Trophoblast cell (in vitro differentiated cells and primary cell): ENCODE measurements around the gene LCOR.

ENCODE experiments used
- DNase-seq, 2 donors: peaks; one replicate each; pipeline ENCODE4 v3.0.0-alpha.2; 2016
- H2AFZ ChIP-seq: 2 replicates; pipeline ENCODE4 v1.6.1; 2013; ENCODE audit warnings: low read length, moderate library complexity, mild to moderate bottlenecking; ENCODE audit not compliant: insufficient read depth, poor library complexity
- H2AK5ac ChIP-seq: 2 replicates; pipeline ENCODE4 v1.6.1; 2013; ENCODE audit warnings: mild to moderate bottlenecking, low read length
- H2BK120ac ChIP-seq: 2 replicates; pipeline ENCODE4 v1.6.1; 2013; ENCODE audit warnings: low read length, mild to moderate bottlenecking, moderate library complexity; ENCODE audit not compliant: insufficient read depth, poor library complexity
- H2BK12ac ChIP-seq: 2 replicates; pipeline ENCODE4 v1.6.1; 2013; ENCODE audit warnings: mild to moderate bottlenecking, low read length, moderate library complexity
- H2BK5ac ChIP-seq: 2 replicates; pipeline ENCODE4 v1.6.1; 2013; ENCODE audit warnings: low read length, low read depth, moderate library complexity, mild to moderate bottlenecking; ENCODE audit not compliant: poor library complexity
- H3K14ac ChIP-seq: 2 replicates; pipeline ENCODE4 v1.6.1; 2013; ENCODE audit warnings: mild to moderate bottlenecking, low read length
- H3K18ac ChIP-seq: 2 replicates; pipeline ENCODE4 v1.6.1; 2013; ENCODE audit warnings: mild to moderate bottlenecking, low read length
- H3K23ac ChIP-seq: 2 replicates; pipeline ENCODE4 v1.6.1; 2013; ENCODE audit warnings: low read length
- H3K27ac ChIP-seq: 2 replicates; pipeline ENCODE4 v1.5.1; 2013; ENCODE audit warnings: low read depth, mild to moderate bottlenecking, inconsistent platforms, low read length, moderate library complexity
- H3K27me3 ChIP-seq: 2 replicates; pipeline ENCODE4 v1.6.1; 2013; ENCODE audit warnings: inconsistent platforms, mild to moderate bottlenecking, low read length, moderate library complexity; ENCODE audit not compliant: insufficient read depth
- H3K36me3 ChIP-seq, 2 experiments: 1 replicate in 1 of 2; 2 replicates in 1 of 2; pipeline ENCODE4 v1.6.1; 2013; ENCODE audit warnings: low read length in 2 of 2, mild to moderate bottlenecking in 2 of 2, moderate library complexity in 1 of 2; ENCODE audit not compliant: insufficient read depth in 2 of 2, control insufficient read depth in 1 of 2
- H3K4ac ChIP-seq: 2 replicates; pipeline ENCODE4 v1.6.1; 2013; ENCODE audit warnings: low read depth, mild to moderate bottlenecking, low read length, moderate library complexity
- H3K4me1 ChIP-seq, 2 experiments: 1 replicate in 1 of 2; 2 replicates in 1 of 2; pipeline ENCODE4 v1.6.1; 2013; ENCODE audit warnings: low read length in 2 of 2, mild to moderate bottlenecking in 2 of 2, moderate library complexity in 1 of 2; ENCODE audit not compliant: insufficient read depth in 2 of 2, control insufficient read depth in 1 of 2
- H3K4me2 ChIP-seq: 2 replicates; pipeline ENCODE4 v1.6.1; 2013; ENCODE audit warnings: inconsistent platforms, mild to moderate bottlenecking, low read length, moderate library complexity
- H3K4me3 ChIP-seq: 2 replicates; pipeline ENCODE4 v1.5.1; 2013; ENCODE audit warnings: mild to moderate bottlenecking, low read depth, low read length, inconsistent platforms
- H3K79me1 ChIP-seq: one replicate; pipeline ENCODE4 v1.6.1; 2013; ENCODE audit warnings: low read length
- H3K79me2 ChIP-seq: 2 replicates; pipeline ENCODE4 v1.6.1; 2013; ENCODE audit warnings: low read length, mild to moderate bottlenecking; ENCODE audit not compliant: control insufficient read depth, insufficient read depth, poor library complexity
- H3K9ac ChIP-seq: 2 replicates; pipeline ENCODE4 v1.6.1; 2013; ENCODE audit warnings: mild to moderate bottlenecking, low read length
- H3K9me3 ChIP-seq: 2 replicates; pipeline ENCODE4 v1.6.1; 2013; ENCODE audit warnings: low read depth, mild to moderate bottlenecking, control low read depth, inconsistent platforms, low read length; ENCODE audit not compliant: insufficient read depth
- H4K12ac ChIP-seq: 2 replicates; pipeline ENCODE4 v1.6.1; 2013; ENCODE audit warnings: low read depth, mild to moderate bottlenecking, low read length, moderate library complexity
- H4K8ac ChIP-seq: 2 replicates; pipeline ENCODE4 v1.6.1; 2013; ENCODE audit warnings: low read depth, mild to moderate bottlenecking, low read length, moderate library complexity
- H4K91ac ChIP-seq: one replicate; pipeline ENCODE4 v1.6.1; 2013; ENCODE audit warnings: low read depth, mild to moderate bottlenecking, low read length, moderate library complexity
- WGBS: extraction: QIAGEN DNeasy Blood & Tissue Kit; methylation state at CpG from one replicate; pipeline ENCODE4 v1.1.7; 2013; ENCODE audit warnings: missing lambda C conversion rate; ENCODE audit not compliant: insufficient read length, insufficient coverage; ENCODE audit errors: extremely low coverage; 5-methylcytosine and 5-hydroxymethylcytosine counted together

LCOR gene

GRCh38 chr10:96833220-96834001 is 1.3 kb downstream of the LCOR start:
- H3K4me3 ChIP-seq, result peak overlapping the region; percentile 100
- H4K8ac ChIP-seq, result peak overlapping the region; percentile 32
- H2BK120ac ChIP-seq, result peak overlapping the region; percentile 0
- H3K18ac ChIP-seq, result peak overlapping the region; percentile 55
- H4K12ac ChIP-seq, result no peak overlapping the region
- peak overlapping the region; percentile 98 for H3K27ac ChIP-seq
- H2AFZ ChIP-seq, result peak overlapping the region; percentile 61
- no peak overlapping the region for H2BK12ac ChIP-seq
- peak overlapping the region; percentile 93 for H4K91ac ChIP-seq
- peak overlapping the region; percentile 33 for H3K14ac ChIP-seq
- H3K36me3 ChIP-seq, result no peaks in the 10 kb centered on the region
- H3K23ac ChIP-seq, result no peak overlapping the region
- no peaks in the 10 kb centered on the region for H3K4me1 ChIP-seq
- H3K79me1 ChIP-seq, result peaks cover 12% of the 10 kb centered on the region
- peak overlapping the region; percentile 86 for H3K9ac ChIP-seq
- peaks cover 13% of the 10 kb centered on the region for H3K79me2 ChIP-seq
- peak overlapping the region; percentile 14 for H2BK5ac ChIP-seq
- H3K9me3 ChIP-seq, result no peaks in the 10 kb centered on the region
- no CpG with 5 or more reads among the region's 46 CpGs for WGBS
- no peak overlapping the region for H2AK5ac ChIP-seq
- peak in 1 of 2 donors; percentile 20 for DNase-seq
- peak overlapping the region; percentile 99 for H3K4me2 ChIP-seq
- peak overlapping the region; percentile 6 for H3K4ac ChIP-seq
- no peaks in the 10 kb centered on the region for H3K27me3 ChIP-seq

- Histone ChIP-seq H3K9me3 (no peaks in the 10 kb centered on the region), H2AK5ac (no peak overlapping the region), H3K9ac (no peak overlapping the region), H3K36me3 (no peaks in the 10 kb centered on the region), H3K14ac (no peak overlapping the region), H3K27ac (no peak overlapping the region), H2BK120ac (no peak overlapping the region), H4K91ac (no peak overlapping the region), H2BK12ac (no peak overlapping the region), H3K79me1 (peaks cover 12% of the 10 kb centered on the region), H3K4ac (no peak overlapping the region), H4K12ac (no peak overlapping the region), H3K18ac (no peak overlapping the region), H2AFZ (no peak overlapping the region), H3K4me3 (no peak overlapping the region), H3K79me2 (peaks cover 13% of the 10 kb centered on the region), H3K4me1 (no peaks in the 10 kb centered on the region), H3K27me3 (no peaks in the 10 kb centered on the region), H3K23ac (no peak overlapping the region), H2BK5ac (no peak overlapping the region), H4K8ac (no peak overlapping the region), H3K4me2 (peak overlapping the region; percentile 32)
- no peak for DNase-seq
- WGBS, result no CpG with 5 or more reads among the region's 8 CpGs
These were observed 2.0 kb downstream of the LCOR start for GRCh38 chr10:96834120-96834519.

- Histone ChIP-seq H3K79me1 (peaks cover 12% of the 10 kb centered on the region), H4K12ac (no peak overlapping the region)
These were observed 3.8 kb downstream of the LCOR start for GRCh38 chr10:96835899-96836298.

GRCh38 chr10:96838529-96838928 is 6.4 kb downstream of the LCOR start:
- no peak overlapping the region for H2BK5ac ChIP-seq

More at GRCh38 chr10:96835899-96836298, 3.8 kb downstream of the LCOR start:
- no CpG with 5 or more reads among the region's 1 CpG for WGBS
- Histone ChIP-seq H3K27me3 (no peaks in the 10 kb centered on the region), H3K18ac (no peak overlapping the region), H3K79me2 (peaks cover 16% of the 10 kb centered on the region), H3K14ac (no peak overlapping the region), H4K91ac (no peak overlapping the region), H3K4me1 (peaks cover 0 to 3% of the 10 kb centered on the region in 2 experiments), H3K23ac (no peak overlapping the region), H2AFZ (no peak overlapping the region), H3K9ac (no peak overlapping the region), H3K36me3 (no peaks in the 10 kb centered on the region), H3K4me3 (no peak overlapping the region), H3K27ac (no peak overlapping the region), H3K9me3 (no peaks in the 10 kb centered on the region), H4K8ac (no peak overlapping the region), H2AK5ac (no peak overlapping the region), H2BK120ac (no peak overlapping the region), H3K4me2 (no peak overlapping the region), H3K4ac (no peak overlapping the region), H2BK12ac (no peak overlapping the region), H2BK5ac (no peak overlapping the region)
- no peak for DNase-seq

More at GRCh38 chr10:96838529-96838928, 6.4 kb downstream of the LCOR start:
- Histone ChIP-seq H3K4me2 (no peak overlapping the region), H4K91ac (no peak overlapping the region), H2AFZ (no peak overlapping the region), H3K4me3 (no peak overlapping the region), H3K9ac (no peak overlapping the region), H2BK12ac (no peak overlapping the region), H3K79me2 (peaks cover 9% of the 10 kb centered on the region), H2AK5ac (no peak overlapping the region), H2BK120ac (no peak overlapping the region), H3K14ac (no peak overlapping the region), H3K27ac (no peak overlapping the region), H3K79me1 (peaks cover 3% of the 10 kb centered on the region), H3K9me3 (no peaks in the 10 kb centered on the region), H3K27me3 (no peaks in the 10 kb centered on the region), H4K8ac (no peak overlapping the region), H4K12ac (no peak overlapping the region), H3K4ac (peak overlapping the region; percentile 69), H3K18ac (no peak overlapping the region), H3K36me3 (no peaks in the 10 kb centered on the region), H3K4me1 (peaks cover 3 to 8% of the 10 kb centered on the region in 2 experiments), H3K23ac (no peak overlapping the region)
- DNase-seq, result no peak
- no CpG with 5 or more reads among the region's 4 CpGs for WGBS
